ENCODE data around the gene WWOX. TPM values are rescaled to one million over a fixed set of nuclear protein-coding genes. Genes with fewer than 3 reads are reported as not detected.
A peak's percentile ranks its signal among the peaks of the same experiment; 100 is the strongest.

The WWOX gene
- total RNA-seq, 2 donors from 2014 or later = 30.0 to 35.4 TPM

DNA sequence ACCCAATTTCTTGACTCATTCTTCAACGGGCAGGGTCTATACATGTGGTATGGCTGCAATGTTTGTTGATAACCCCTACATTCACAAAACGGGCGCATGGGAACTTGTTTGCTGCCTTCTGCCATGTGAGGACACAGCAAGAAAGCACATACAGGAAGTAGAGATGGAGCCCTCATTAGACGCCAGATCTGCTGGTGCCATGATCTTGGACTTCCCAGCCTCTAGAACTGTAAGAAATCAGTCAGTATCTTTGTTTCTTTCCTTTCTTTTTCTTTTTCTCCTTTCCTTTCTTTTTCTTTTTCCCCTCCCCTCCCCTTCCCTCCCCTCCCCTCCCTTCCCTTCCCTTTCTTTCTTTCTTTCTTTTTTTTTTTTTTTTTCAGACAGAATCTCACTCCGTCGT is 165.2 kb downstream of the WWOX start:
- Histone ChIP-seq H3K4me3 (ENCODE audit: low read length) (peak overlapping the region; percentile 8), H3K4me1 (ENCODE audit: control insufficient read depth, insufficient read depth, low read length) (no peaks in the 10 kb centered on the region), H3K27me3 (ENCODE audit: control insufficient read depth, insufficient read depth, low read length, poor library complexity, severe bottlenecking) (no peaks in the 10 kb centered on the region), H3K27ac (ENCODE audit: low read depth, low read length) (no peak overlapping the region), H3K9ac (ENCODE audit: extremely low read depth, low read length, poor library complexity, severe bottlenecking) (no peak overlapping the region), H3K36me3 (ENCODE audit: control insufficient read depth, insufficient read depth, low read length) (no peaks in the 10 kb centered on the region), H3K9me3 (ENCODE audit: control insufficient read depth, low read length) (peaks cover 8% of the 10 kb centered on the region)
- H3K27ac Mint-ChIP-seq = no peak overlapping the region
- peaks cover 23% of the 10 kb centered on the region for H3K9me3 Mint-ChIP-seq
- TF ChIP-seq, protein P1, sequence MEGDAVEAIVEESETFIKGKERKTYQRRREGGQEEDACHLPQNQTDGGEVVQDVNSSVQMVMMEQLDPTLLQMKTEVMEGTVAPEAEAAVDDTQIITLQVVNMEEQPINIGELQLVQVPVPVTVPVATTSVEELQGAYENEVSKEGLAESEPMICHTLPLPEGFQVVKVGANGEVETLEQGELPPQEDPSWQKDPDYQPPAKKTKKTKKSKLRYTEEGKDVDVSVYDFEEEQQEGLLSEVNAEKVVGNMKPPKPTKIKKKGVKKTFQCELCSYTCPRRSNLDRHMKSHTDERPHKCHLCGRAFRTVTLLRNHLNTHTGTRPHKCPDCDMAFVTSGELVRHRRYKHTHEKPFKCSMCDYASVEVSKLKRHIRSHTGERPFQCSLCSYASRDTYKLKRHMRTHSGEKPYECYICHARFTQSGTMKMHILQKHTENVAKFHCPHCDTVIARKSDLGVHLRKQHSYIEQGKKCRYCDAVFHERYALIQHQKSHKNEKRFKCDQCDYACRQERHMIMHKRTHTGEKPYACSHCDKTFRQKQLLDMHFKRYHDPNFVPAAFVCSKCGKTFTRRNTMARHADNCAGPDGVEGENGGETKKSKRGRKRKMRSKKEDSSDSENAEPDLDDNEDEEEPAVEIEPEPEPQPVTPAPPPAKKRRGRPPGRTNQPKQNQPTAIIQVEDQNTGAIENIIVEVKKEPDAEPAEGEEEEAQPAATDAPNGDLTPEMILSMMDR (conservative IDR thresholded peaks at IDR 0.05) = no peak
- WGBS, 2 experiments (ENCODE audit: insufficient coverage in 1 of 2, insufficient read length in 1 of 2) = 94 to 97% methylated on average over 4 to 6 of the region's 6 CpGs
- no peak overlapping the region for H3K4me3 Mint-ChIP-seq
- H3K27me3 Mint-ChIP-seq (ENCODE audit: insufficient read depth) = no peaks in the 10 kb centered on the region
- peaks cover 4% of the 10 kb centered on the region for H3K4me1 Mint-ChIP-seq
- H3K36me3 Mint-ChIP-seq (ENCODE audit: low read depth) = peaks cover 16% of the 10 kb centered on the region
- no peak for DNase-seq

DNA sequence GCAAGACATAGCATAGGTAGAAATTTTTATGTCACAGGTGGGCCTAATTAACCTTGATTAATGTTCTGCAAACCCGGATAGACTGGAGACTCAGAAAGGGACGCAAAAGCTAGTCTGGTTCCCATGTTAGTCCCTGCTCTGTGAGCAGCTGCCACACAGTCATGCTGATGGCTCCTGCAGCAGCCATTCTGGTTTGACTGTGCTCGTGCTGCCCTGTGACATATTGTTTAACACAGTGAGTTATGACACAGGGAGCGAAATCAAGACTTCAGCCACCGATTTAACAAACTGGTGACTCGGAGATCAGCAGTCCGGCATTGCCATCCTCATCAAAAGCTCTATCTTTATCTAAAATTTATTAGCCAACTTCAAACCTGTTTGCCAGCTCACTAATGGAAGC is 169.8 kb downstream of the WWOX start:
- Mint-ChIP-seq H3K4me1 (no peaks in the 10 kb centered on the region), H3K27ac (no peak overlapping the region), H3K36me3 (ENCODE audit: low read depth) (peaks cover 9% of the 10 kb centered on the region), H3K4me3 (no peak overlapping the region), H3K27me3 (ENCODE audit: insufficient read depth) (peaks cover 9% of the 10 kb centered on the region), H3K9me3 (peaks cover 15% of the 10 kb centered on the region)
- Histone ChIP-seq H3K4me3 (ENCODE audit: low read length) (no peak overlapping the region), H3K4me1 (ENCODE audit: control insufficient read depth, insufficient read depth, low read length) (no peaks in the 10 kb centered on the region), H3K27me3 (ENCODE audit: control insufficient read depth, insufficient read depth, low read length, poor library complexity, severe bottlenecking) (no peaks in the 10 kb centered on the region), H3K27ac (ENCODE audit: low read depth, low read length) (no peak overlapping the region), H3K9me3 (ENCODE audit: control insufficient read depth, low read length) (peaks cover 4% of the 10 kb centered on the region), H3K36me3 (ENCODE audit: control insufficient read depth, insufficient read depth, low read length) (no peaks in the 10 kb centered on the region), H3K9ac (ENCODE audit: extremely low read depth, low read length, poor library complexity, severe bottlenecking) (no peak overlapping the region)
- 91 to 99% methylated on average over 7 of the region's 7 CpGs for WGBS, 2 experiments (ENCODE audit: insufficient coverage in 1 of 2, insufficient read length in 1 of 2)
- no peak for DNase-seq
- TF ChIP-seq, protein P1 (conservative IDR thresholded peaks at IDR 0.05) = no peak

DNA sequence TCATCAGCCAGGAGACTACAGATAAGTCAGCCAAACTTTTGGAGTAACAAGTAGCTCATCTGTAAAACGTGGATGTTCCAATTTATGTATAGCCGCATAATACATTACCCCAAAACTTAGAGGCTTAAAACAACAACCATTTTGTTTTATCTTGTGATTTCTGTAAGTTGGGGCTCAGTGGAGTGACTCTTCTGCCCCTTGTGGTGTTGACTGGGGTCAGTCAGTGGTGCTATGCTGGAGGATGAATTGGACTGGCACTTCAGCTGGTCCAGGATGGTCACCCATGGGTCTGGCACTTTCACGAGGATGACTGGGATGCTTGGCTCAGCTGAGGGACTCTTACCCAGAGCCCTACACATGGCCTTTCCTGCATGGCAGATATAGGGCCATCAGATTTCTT is 172.5 kb downstream of the WWOX start:
- Mint-ChIP-seq H3K27me3 (ENCODE audit: insufficient read depth) (peaks cover 18% of the 10 kb centered on the region), H3K9me3 (no peaks in the 10 kb centered on the region), H3K36me3 (ENCODE audit: low read depth) (peaks cover 2% of the 10 kb centered on the region), H3K4me1 (no peaks in the 10 kb centered on the region), H3K27ac (no peak overlapping the region), H3K4me3 (no peak overlapping the region)
- H3K27me3 ChIP-seq (ENCODE audit: control insufficient read depth, insufficient read depth, low read length, poor library complexity, severe bottlenecking) = peaks cover 10% of the 10 kb centered on the region
- H3K4me3 ChIP-seq (ENCODE audit: low read length) = no peak overlapping the region
- no peak overlapping the region for H3K9ac ChIP-seq (ENCODE audit: extremely low read depth, low read length, poor library complexity, severe bottlenecking)
- no peaks in the 10 kb centered on the region for H3K36me3 ChIP-seq (ENCODE audit: control insufficient read depth, insufficient read depth, low read length)
- WGBS, 2 experiments (ENCODE audit: insufficient coverage in 1 of 2, insufficient read length in 1 of 2) = 90 to 100% methylated on average over 2 to 3 of the region's 3 CpGs
- no peak for DNase-seq
- TF ChIP-seq, protein P1 (conservative IDR thresholded peaks at IDR 0.05) = peak; percentile 23
- H3K4me1 ChIP-seq (ENCODE audit: control insufficient read depth, insufficient read depth, low read length) = no peaks in the 10 kb centered on the region
- H3K27ac ChIP-seq (ENCODE audit: low read depth, low read length) = no peak overlapping the region
- no peaks in the 10 kb centered on the region for H3K9me3 ChIP-seq (ENCODE audit: control insufficient read depth, low read length)

Data from endodermal cell (in vitro differentiated cells).